Measurements from ENCODE around the gene PCOLCE2. TPM values are rescaled to one million over a fixed set of nuclear protein-coding genes. Genes with fewer than 3 reads are reported as not detected.

PCOLCE2 gene
- total and polyA plus RNA-seq, 2 experiments from 2014 or later, result 45.4 to 46.4 TPM

GRCh38 chr3:142926368-142926944 is 37.6 kb upstream of the PCOLCE2 start:
- Histone ChIP-seq H3K9me2 (ENCODE audit: insufficient read depth) (no peaks in the 10 kb centered on the region), H2AFZ (no peak overlapping the region), H3K9me3 (ENCODE audit: low read depth) (no peaks in the 10 kb centered on the region), H4K20me1 (ENCODE audit: insufficient read depth) (no peaks in the 10 kb centered on the region), H3K36me3 (ENCODE audit: low read depth) (no peaks in the 10 kb centered on the region), H3K9ac (no peak overlapping the region), H3K4me2 (ENCODE audit: unreplicated experiment) (no peak overlapping the region), H3K79me2 (ENCODE audit: insufficient read depth) (no peaks in the 10 kb centered on the region), H3K27ac (no peak overlapping the region), H3F3A (ENCODE audit: insufficient read depth) (no peaks in the 10 kb centered on the region), H3K4me3 (no peak overlapping the region), H3K27me3 (replicated peaks; ENCODE audit: insufficient read depth) (0 out of 2 replicates have a peak, but pooled peaks cover 2% of the 10 kb centered on the region), H3K4me1 (ENCODE audit: insufficient read depth) (no peaks in the 10 kb centered on the region)
- TF ChIP-seq EZH2 (IDR thresholded peaks at IDR 0.05; ENCODE audit: insufficient read depth, poor library complexity, severe bottlenecking) (no peak), EZH2phosphoT487 (IDR thresholded peaks at IDR 0.05; ENCODE audit: insufficient read depth, low read depth) (no peak)
- DNase-seq, result no peak
- in situ Hi-C loops (cut with MboI), result no loop called here
- 80 to 85% methylated on average over 3 of the region's 3 CpGs for WGBS, 2 experiments (ENCODE audit: low coverage in 1 of 2, low lambda C conversion rate in 2 of 2, missing lambda C conversion rate in 2 of 2)

GRCh38 chr3:142925140-142925539 is 36.3 kb upstream of the PCOLCE2 start:
- Histone ChIP-seq H3K9ac (no peak overlapping the region), H3K79me2 (ENCODE audit: insufficient read depth) (no peaks in the 10 kb centered on the region), H3K9me3 (ENCODE audit: low read depth) (no peaks in the 10 kb centered on the region), H3K4me3 (no peak overlapping the region), H3K36me3 (ENCODE audit: low read depth) (no peaks in the 10 kb centered on the region), H3K4me1 (ENCODE audit: insufficient read depth) (no peaks in the 10 kb centered on the region), H2AFZ (no peak overlapping the region), H4K20me1 (ENCODE audit: insufficient read depth) (no peaks in the 10 kb centered on the region), H3K27ac (no peak overlapping the region), H3K9me2 (ENCODE audit: insufficient read depth) (no peaks in the 10 kb centered on the region), H3F3A (ENCODE audit: insufficient read depth) (no peaks in the 10 kb centered on the region), H3K4me2 (ENCODE audit: unreplicated experiment) (no peak overlapping the region), H3K27me3 (replicated peaks; ENCODE audit: insufficient read depth) (0 out of 2 replicates have a peak, but pooled peaks cover 2% of the 10 kb centered on the region)
- no peak for DNase-seq
- in situ Hi-C loops (cut with MboI), result no loop called here
- TF ChIP-seq EZH2phosphoT487 (IDR thresholded peaks at IDR 0.05; ENCODE audit: insufficient read depth, low read depth) (no peak), EZH2 (IDR thresholded peaks at IDR 0.05; ENCODE audit: insufficient read depth, poor library complexity, severe bottlenecking) (no peak)

- Histone ChIP-seq H3K36me3 (ENCODE audit: low read depth) (no peaks in the 10 kb centered on the region), H3K9me3 (ENCODE audit: low read depth) (no peaks in the 10 kb centered on the region), H3F3A (ENCODE audit: insufficient read depth) (no peaks in the 10 kb centered on the region), H3K9ac (no peak overlapping the region), H3K79me2 (ENCODE audit: insufficient read depth) (no peaks in the 10 kb centered on the region), H3K4me1 (ENCODE audit: insufficient read depth) (no peaks in the 10 kb centered on the region), H3K4me3 (no peak overlapping the region), H3K27me3 (replicated peaks; ENCODE audit: insufficient read depth) (0 out of 2 replicates have a peak, but pooled peaks cover 2% of the 10 kb centered on the region), H3K4me2 (ENCODE audit: unreplicated experiment) (no peak overlapping the region), H2AFZ (no peak overlapping the region), H3K9me2 (ENCODE audit: insufficient read depth) (no peaks in the 10 kb centered on the region), H4K20me1 (ENCODE audit: insufficient read depth) (no peaks in the 10 kb centered on the region), H3K27ac (no peak overlapping the region)
- no peak for TF ChIP-seq EZH2 (IDR thresholded peaks at IDR 0.05; ENCODE audit: insufficient read depth, poor library complexity, severe bottlenecking)
- TF ChIP-seq EZH2phosphoT487 (IDR thresholded peaks at IDR 0.05; ENCODE audit: insufficient read depth, low read depth), result no peak
- DNase-seq, result no peak
- in situ Hi-C loops (cut with MboI), result no loop called here
These were observed 34.8 kb upstream of the PCOLCE2 start for GRCh38 chr3:142923694-142924093.

- TF ChIP-seq EZH2phosphoT487 (IDR thresholded peaks at IDR 0.05; ENCODE audit: insufficient read depth, low read depth) (no peak), EZH2 (IDR thresholded peaks at IDR 0.05; ENCODE audit: insufficient read depth, poor library complexity, severe bottlenecking) (no peak)
- H2AFZ ChIP-seq, result no peak overlapping the region
- no peaks in the 10 kb centered on the region for H3F3A ChIP-seq (ENCODE audit: insufficient read depth)
- H3K4me3 ChIP-seq, result no peak overlapping the region
- H3K27ac ChIP-seq, result no peak overlapping the region
- H3K36me3 ChIP-seq (ENCODE audit: low read depth), result no peaks in the 10 kb centered on the region
- peak; percentile 49 for DNase-seq
- no peaks in the 10 kb centered on the region for H3K9me3 ChIP-seq (ENCODE audit: low read depth)
- in situ Hi-C loops (cut with MboI), result no loop called here
- no peak overlapping the region for H3K4me2 ChIP-seq (ENCODE audit: unreplicated experiment)
- H3K9me2 ChIP-seq (ENCODE audit: insufficient read depth), result no peaks in the 10 kb centered on the region
- no peaks in the 10 kb centered on the region for H4K20me1 ChIP-seq (ENCODE audit: insufficient read depth)
- peaks cover 12% of the 10 kb centered on the region for H3K4me1 ChIP-seq (ENCODE audit: insufficient read depth)
- no peaks in the 10 kb centered on the region for H3K27me3 ChIP-seq (replicated peaks; ENCODE audit: insufficient read depth)
- no peaks in the 10 kb centered on the region for H3K79me2 ChIP-seq (ENCODE audit: insufficient read depth)
- 78 to 86% methylated on average over 2 of the region's 2 CpGs for WGBS, 2 experiments (ENCODE audit: low coverage in 1 of 2, low lambda C conversion rate in 2 of 2, missing lambda C conversion rate in 2 of 2)
- no peak overlapping the region for H3K9ac ChIP-seq
These were observed 27.7 kb upstream of the PCOLCE2 start for GRCh38 chr3:142916605-142917004.

- in situ Hi-C loops (cut with MboI), result no loop called here
- DNase-seq, result no peak
- Histone ChIP-seq H3K27me3 (replicated peaks; ENCODE audit: insufficient read depth) (no peaks in the 10 kb centered on the region), H3K9me2 (ENCODE audit: insufficient read depth) (no peaks in the 10 kb centered on the region), H3K4me3 (no peak overlapping the region), H3K9me3 (ENCODE audit: low read depth) (no peaks in the 10 kb centered on the region), H3K36me3 (ENCODE audit: low read depth) (no peaks in the 10 kb centered on the region), H3F3A (ENCODE audit: insufficient read depth) (no peaks in the 10 kb centered on the region), H4K20me1 (ENCODE audit: insufficient read depth) (no peaks in the 10 kb centered on the region), H3K79me2 (ENCODE audit: insufficient read depth) (no peaks in the 10 kb centered on the region), H3K27ac (no peak overlapping the region), H3K4me1 (ENCODE audit: insufficient read depth) (peaks cover 12% of the 10 kb centered on the region), H3K9ac (no peak overlapping the region), H2AFZ (no peak overlapping the region), H3K4me2 (ENCODE audit: unreplicated experiment) (no peak overlapping the region)
- 82 to 86% methylated on average over 3 of the region's 3 CpGs for WGBS, 2 experiments (ENCODE audit: low coverage in 1 of 2, low lambda C conversion rate in 2 of 2, missing lambda C conversion rate in 2 of 2)
- TF ChIP-seq EZH2phosphoT487 (IDR thresholded peaks at IDR 0.05; ENCODE audit: insufficient read depth, low read depth) (no peak), EZH2 (IDR thresholded peaks at IDR 0.05; ENCODE audit: insufficient read depth, poor library complexity, severe bottlenecking) (no peak)
These were observed 26.8 kb upstream of the PCOLCE2 start for GRCh38 chr3:142915636-142916035.

All from GM23248 (cell line).